A549 (cell line): Measurements from ENCODE around the gene AGTPBP1. TPM values are rescaled to one million over a fixed set of nuclear protein-coding genes. Genes with fewer than 3 reads are reported as not detected.
A peak's percentile ranks its signal among the peaks of the same experiment; 100 is the strongest.

Experiments used
- ATAC-seq, 2 experiments: fragments of 200-7000 bp in 1 of 2; fragments of >200 bp in 1 of 2; cut with Nextera tagmentation in 1 of 2; cut with Tn5 transposase in 1 of 2; 3 replicates each; pipeline versions ENCODE4 v1.8.0 to v1.9.1; 2018 to 2020; ENCODE audit warnings: mild to moderate bottlenecking in 1 of 2, moderate library complexity in 1 of 2
- CTCF ChIA-PET: fragments of 300-600 bp; sonication (Branson Sonifier 250); formaldehyde crosslinking; extraction: SDS; loops from one replicate; lab custom pipeline; 2021; ENCODE audit warnings: antibody characterized with exemption, inconsistent platforms; lab: Yijun Ruan, JAX
- POLR2A ChIA-PET: fragments of 350-600 bp; formaldehyde crosslinking; extraction: SDS; loops from one replicate; lab custom pipeline; 2021; ENCODE audit warnings: antibody characterized with exemption, inconsistent platforms; lab: Yijun Ruan, JAX
- DNase-seq, 2 experiments: peaks; one replicate each; pipeline versions ENCODE4 v3.0.0 to v3.0.0-alpha.2; 2011 to 2016; ENCODE audit warnings: low read depth in 1 of 2, low spot score in 1 of 2
- FAIRE-seq: peaks from 2 replicates; lab custom pipeline; 2011; peaks lifted over from hg19 to GRCh38; lab: Jason Lieb, UNC
- H3K27ac ChIP-seq, 2 experiments: fragments of >200 bp; sonication (Bioruptor Twin); formaldehyde crosslinking; 3 replicates each; pipeline ENCODE4 v1.5.1; 2016 to 2017
- H3K4me1 ChIP-seq: fragments of >200 bp; sonication (Bioruptor Twin); formaldehyde crosslinking; 3 replicates; pipeline ENCODE4 v1.6.1; 2016
- H3K4me2 ChIP-seq: fragments of >200 bp; sonication (Bioruptor Twin); formaldehyde crosslinking; 3 replicates; pipeline ENCODE4 v1.6.1; 2016
- H3K4me3 ChIP-seq: fragments of >200 bp; sonication (Bioruptor Twin); formaldehyde crosslinking; 3 replicates; pipeline ENCODE4 v1.5.1; 2016
- H3K9me3 ChIP-seq: fragments of >200 bp; sonication (Bioruptor Twin); formaldehyde crosslinking; 3 replicates; pipeline ENCODE4 v1.6.1; 2016
- BHLHE40 ChIP-seq: IDR thresholded peaks from 2 replicates; pipeline ENCODE4 v1.6.1; 2012; ENCODE audit warnings: low read depth, low read length, inconsistent platforms
- CBX8 ChIP-seq: fragments of 200-600 bp; sonication (generic); IDR thresholded peaks from 2 replicates; pipeline ENCODE4 v1.6.1; 2016
- CEBPB ChIP-seq, 2 experiments: fragments of >200 bp in 1 of 2; sonication (Bioruptor Twin) in 1 of 2; formaldehyde crosslinking in 1 of 2; IDR thresholded peaks; 2 replicates each; pipeline ENCODE4 v1.6.1; 2012 to 2016
- CHD4 ChIP-seq: fragments of 200-600 bp; sonication (generic); IDR thresholded peaks from 2 replicates; pipeline ENCODE4 v1.6.1; 2016; ENCODE audit warnings: antibody characterized with exemption, mild to moderate bottlenecking, borderline replicate concordance
- E2F6 ChIP-seq: IDR thresholded peaks from 2 replicates; pipeline ENCODE4 v1.6.1; 2012; ENCODE audit warnings: low read depth, borderline replicate concordance
- ELK1 ChIP-seq: fragments of 150-350 bp; IDR thresholded peaks from 2 replicates; pipeline ENCODE4 v1.6.1; 2014; ENCODE audit warnings: low read depth, mild to moderate bottlenecking, low read length
- HDAC2 ChIP-seq: fragments of 200-600 bp; sonication (generic); IDR thresholded peaks from 2 replicates; pipeline ENCODE4 v1.6.1; 2016
- HMGXB4 ChIP-seq: fragments of 250-450 bp; sonication (Bioruptor Pico); IDR thresholded peaks from 2 replicates; pipeline ENCODE4 v1.5.0; 2021; ENCODE audit warnings: mild to moderate bottlenecking, moderate library complexity, borderline replicate concordance
- HOXA7 ChIP-seq: fragments of 250-450 bp; sonication (Bioruptor Pico); IDR thresholded peaks from 2 replicates; pipeline ENCODE4 v1.5.0; 2020; ENCODE audit warnings: mild to moderate bottlenecking, moderate library complexity
- JUN ChIP-seq, 2 experiments: fragments of >200 bp; sonication (Bioruptor Twin); formaldehyde crosslinking; IDR thresholded peaks; 2 replicates in 1 of 2; 3 replicates in 1 of 2; pipeline ENCODE4 v1.6.1; 2016 to 2017
- JUNB ChIP-seq: fragments of >200 bp; sonication (Bioruptor Twin); formaldehyde crosslinking; IDR thresholded peaks from 2 replicates; pipeline ENCODE4 v1.6.1; 2016
- MAX ChIP-seq: IDR thresholded peaks from 2 replicates; pipeline ENCODE4 v1.6.1; 2012
- MAZ ChIP-seq: fragments of 150-350 bp; IDR thresholded peaks from 2 replicates; pipeline ENCODE4 v1.6.1; 2014; ENCODE audit warnings: antibody characterized with exemption, low read depth, low read length, borderline replicate concordance
- NFE2L2 ChIP-seq: fragments of 150-350 bp; conservative IDR thresholded peaks from 2 replicates; pipeline ENCODE4 v1.6.1; 2014; ENCODE audit warnings: low read length
- POLR2AphosphoS2 ChIP-seq: conservative IDR thresholded peaks from 2 replicates; pipeline ENCODE4 v1.6.1; 2012; ENCODE audit warnings: low read length, improper control_type of control experiment, inconsistent platforms
- RARB ChIP-seq: fragments of 250-450 bp; sonication (Bioruptor Pico); IDR thresholded peaks from 2 replicates; pipeline ENCODE4 v1.8.0; 2021; ENCODE audit warnings: mild to moderate bottlenecking, moderate library complexity
- RCOR1 ChIP-seq: fragments of 150-350 bp; IDR thresholded peaks from 2 replicates; pipeline ENCODE4 v1.6.1; 2014; ENCODE audit warnings: antibody characterized with exemption, low read length, low read depth
- SREBF2 ChIP-seq: fragments of 450-650 bp; IDR thresholded peaks from 2 replicates; pipeline ENCODE4 v1.6.1; 2014; ENCODE audit warnings: mild to moderate bottlenecking, moderate library complexity
- TP53 ChIP-seq: fragments of 250-450 bp; sonication (Bioruptor Pico); IDR thresholded peaks from 2 replicates; pipeline ENCODE4 v1.5.0; 2021; ENCODE audit warnings: mild to moderate bottlenecking, moderate library complexity
- USF2 ChIP-seq: fragments of 450-650 bp; IDR thresholded peaks from 2 replicates; pipeline ENCODE4 v1.6.1; 2014; ENCODE audit warnings: antibody characterized with exemption
- ZC3H11A ChIP-seq: fragments of 450-650 bp; IDR thresholded peaks from 2 replicates; pipeline ENCODE4 v1.6.1; 2014; ENCODE audit warnings: antibody characterized with exemption, mild to moderate bottlenecking
- ZFP36 ChIP-seq: fragments of 450-650 bp; IDR thresholded peaks from 2 replicates; pipeline ENCODE4 v1.6.1; 2014; ENCODE audit warnings: borderline replicate concordance; ENCODE audit not compliant: partially characterized antibody
- WGBS: methylation state at CpG from one replicate; pipeline ENCODE4 v1.1.6; 2017; ENCODE audit errors: missing lambda C conversion rate; 5-methylcytosine and 5-hydroxymethylcytosine counted together
- polyA plus RNA-seq, 4 experiments: library from polyadenylated mRNA; depleted of rRNA in 3 of 4; stranded (reverse); fragments of >200 nt; fragmentation: RNase III in 1 of 4; extraction: RNeasy Plus Mini Kit Qiagen cat#74134 plus additional on column Dnase treatment in 1 of 4; gene quantifications; 2 replicates in 3 of 4; 3 replicates in 1 of 4; pipeline ENCODE4 v1.2.3, GENCODE V29; 2011 to 2017

Gene AGTPBP1
- polyA plus RNA-seq, 2 of the 4 experiments (the other 2 are of a cell fraction) = 8.9 to 18.8 TPM

- no peaks in the 10 kb centered on the region for H3K4me1 ChIP-seq
- FAIRE-seq = no peak
- no peak overlapping the region for H3K4me2 ChIP-seq
- DNase-seq = no peak
- 100% methylated on average over 1 of the region's 1 CpG for WGBS
- H3K27ac ChIP-seq = no peak overlapping the region
- no peak for TF ChIP-seq NFE2L2
- no peak for TF ChIP-seq TP53 (CRISPR knock-in tag)
- no peak for TF ChIP-seq RARB (CRISPR knock-in tag)
- no peak for TF ChIP-seq CBX8
- no peak for TF ChIP-seq POLR2AphosphoS2
- TF ChIP-seq CHD4 = no peak
- no peak for TF ChIP-seq CEBPB (IDR thresholded peaks at IDR 0.05)
- TF ChIP-seq HMGXB4 (CRISPR knock-in tag) = no peak
- no peak for TF ChIP-seq ELK1
- TF ChIP-seq HOXA7 (CRISPR knock-in tag) = no peak
- no peak overlapping the region for H3K4me3 ChIP-seq
- no peak for ATAC-seq
- ChIA-PET CTCF (no interaction called here), POLR2A (no interaction called here)
- no peaks in the 10 kb centered on the region for H3K9me3 ChIP-seq
Measured at GRCh38 chr9:85630676-85631075, 111.1 kb downstream of the AGTPBP1 start.

- Histone ChIP-seq H3K4me1 (no peaks in the 10 kb centered on the region), H3K27ac (no peak overlapping the region), H3K4me3 (no peak overlapping the region), H3K4me2 (no peak overlapping the region), H3K9me3 (no peaks in the 10 kb centered on the region)
- DNase-seq (no peak), FAIRE-seq (peak; percentile 46), ATAC-seq (no peak)
- 93% methylated on average over 1 of the region's 1 CpG for WGBS
- TF ChIP-seq ELK1 = no peak
- TF ChIP-seq HDAC2 = no peak
- TF ChIP-seq JUN (IDR thresholded peaks at IDR 0.05) = no peak
- TF ChIP-seq MAZ = no peak
- no peak for TF ChIP-seq SREBF2
- TF ChIP-seq MAX = no peak
- TF ChIP-seq BHLHE40 = no peak
- no peak for TF ChIP-seq JUNB
- no peak for TF ChIP-seq USF2
- TF ChIP-seq RCOR1 = no peak
- TF ChIP-seq ZFP36 = no peak
- no peak for TF ChIP-seq ZC3H11A
- no peak for TF ChIP-seq NFE2L2
- no peak for TF ChIP-seq TP53 (CRISPR knock-in tag)
- no peak for TF ChIP-seq E2F6
- POLR2A ChIA-PET = no interaction called here
- CTCF ChIA-PET = no interaction called here
Measured at GRCh38 chr9:85617141-85617670, 124.5 kb downstream of the AGTPBP1 start.
